Parathyroid adenoma (tissue), 2 donors: ENCODE measurements around the gene NUDT22.

Source experiments
- H2AFZ ChIP-seq: fragments of 300-600 bp; sonication (generic); one replicate; pipeline ENCODE4 v1.7.0; 2017; ENCODE audit warnings: antibody characterized with exemption, mild to moderate bottlenecking
- H3K27ac ChIP-seq: fragments of 300-600 bp; sonication (generic); one replicate; pipeline ENCODE4 v1.7.0; 2017
- H3K27me3 ChIP-seq: fragments of 300-600 bp; sonication (generic); one replicate; pipeline ENCODE4 v1.7.0; 2017; ENCODE audit warnings: low read length; ENCODE audit not compliant: control insufficient read depth, insufficient read depth
- H3K36me3 ChIP-seq: fragments of 300-600 bp; sonication (generic); one replicate; pipeline ENCODE4 v1.7.0; 2017; ENCODE audit warnings: low read length; ENCODE audit not compliant: control insufficient read depth, insufficient read depth
- H3K4me1 ChIP-seq: fragments of 300-600 bp; sonication (generic); one replicate; pipeline ENCODE4 v1.7.0; 2017; ENCODE audit warnings: control low read depth
- H3K4me2 ChIP-seq: fragments of 300-600 bp; sonication (generic); one replicate; pipeline ENCODE4 v1.7.0; 2017; ENCODE audit warnings: low read length
- H3K4me3 ChIP-seq: fragments of 300-600 bp; sonication (generic); one replicate; pipeline ENCODE4 v1.7.0; 2017; ENCODE audit warnings: low read depth, low read length
- H3K79me2 ChIP-seq: fragments of 300-600 bp; sonication (generic); one replicate; pipeline ENCODE4 v1.7.0; 2017; ENCODE audit warnings: control low read depth
- H3K9ac ChIP-seq: fragments of 300-600 bp; sonication (generic); one replicate; pipeline ENCODE4 v1.7.0; 2017; ENCODE audit warnings: mild to moderate bottlenecking
- H3K9me3 ChIP-seq: fragments of 300-600 bp; sonication (generic); one replicate; pipeline ENCODE4 v1.7.0; 2017; ENCODE audit warnings: low read length; ENCODE audit not compliant: control insufficient read depth
- CTCF ChIP-seq: fragments of 300-600 bp; sonication (generic); IDR thresholded peaks from one replicate; pipeline ENCODE4 v1.7.0; 2017; ENCODE audit warnings: antibody characterized with exemption, mild to moderate bottlenecking
- donor health status: primary hyperparathyroidism.

The NUDT22 gene

GRCh38 chr11:64224891-64225607, 1.0 kb upstream of the NUDT22 start:
- H2AFZ ChIP-seq: peak overlapping the region; percentile 84
- H3K4me3 ChIP-seq: peak overlapping the region; percentile 85
- no peaks in the 10 kb centered on the region for H3K27me3 ChIP-seq
- H3K9me3 ChIP-seq: no peaks in the 10 kb centered on the region
- peak overlapping the region; percentile 94 for H3K4me2 ChIP-seq
- no peak overlapping the region for H3K27ac ChIP-seq
- H3K36me3 ChIP-seq: no peaks in the 10 kb centered on the region
- no peak overlapping the region for H3K9ac ChIP-seq
- H3K79me2 ChIP-seq: no peaks in the 10 kb centered on the region
- H3K4me1 ChIP-seq: peaks cover 7% of the 10 kb centered on the region
- TF ChIP-seq CTCF: no peak

GRCh38 chr11:64226507-64227051, 505 bp downstream of the NUDT22 start:
- H3K27ac ChIP-seq: peak overlapping the region; percentile 67
- peaks cover 7% of the 10 kb centered on the region for H3K4me1 ChIP-seq
- H3K4me2 ChIP-seq: peak overlapping the region; percentile 94
- no peaks in the 10 kb centered on the region for H3K27me3 ChIP-seq
- H2AFZ ChIP-seq: peak overlapping the region; percentile 84
- no peaks in the 10 kb centered on the region for H3K36me3 ChIP-seq
- TF ChIP-seq CTCF: no peak
- H3K79me2 ChIP-seq: no peaks in the 10 kb centered on the region
- peak overlapping the region; percentile 85 for H3K4me3 ChIP-seq
- no peaks in the 10 kb centered on the region for H3K9me3 ChIP-seq
- peak overlapping the region; percentile 1 for H3K9ac ChIP-seq

- H3K4me3 ChIP-seq: peak overlapping the region; percentile 85
- peaks cover 7% of the 10 kb centered on the region for H3K4me1 ChIP-seq
- H3K27ac ChIP-seq: no peak overlapping the region
- no peaks in the 10 kb centered on the region for H3K79me2 ChIP-seq
- H2AFZ ChIP-seq: no peak overlapping the region
- peak overlapping the region; percentile 94 for H3K4me2 ChIP-seq
- H3K27me3 ChIP-seq: no peaks in the 10 kb centered on the region
- TF ChIP-seq CTCF: no peak
- no peak overlapping the region for H3K9ac ChIP-seq
- no peaks in the 10 kb centered on the region for H3K36me3 ChIP-seq
- no peaks in the 10 kb centered on the region for H3K9me3 ChIP-seq
Measured at GRCh38 chr11:64227405-64227956, 1.4 kb downstream of the NUDT22 start.

GRCh38 chr11:64229090-64229743, 3.1 kb downstream of the NUDT22 start:
- Histone ChIP-seq H3K4me2 (no peak overlapping the region), H3K9me3 (no peaks in the 10 kb centered on the region), H3K9ac (no peak overlapping the region), H3K4me1 (peaks cover 7% of the 10 kb centered on the region), H3K79me2 (no peaks in the 10 kb centered on the region), H3K27me3 (no peaks in the 10 kb centered on the region), H3K4me3 (no peak overlapping the region), H2AFZ (no peak overlapping the region), H3K27ac (no peak overlapping the region), H3K36me3 (no peaks in the 10 kb centered on the region)
- TF ChIP-seq CTCF: no peak
